Activated CD8-positive, alpha-beta memory T cell treated with anti-CD3 and anti-CD28 coated beads for 48 hours (primary cell): ENCODE results near the gene USP38.
A peak's percentile ranks its signal among the peaks of the same experiment; 100 is the strongest.
"Not testable (repeated sequence)": the region's sequence is repeated elsewhere in the genome, so short reads cannot be mapped to it uniquely, and the experiment has no call there.

ENCODE experiments used
- DNase-seq, 3 experiments: peaks; one replicate each; pipeline ENCODE4 v3.0.0-alpha.2; 2020; ENCODE audit warnings: low read depth in 2 of 3, low spot score in 2 of 3

USP38 gene

DNA sequence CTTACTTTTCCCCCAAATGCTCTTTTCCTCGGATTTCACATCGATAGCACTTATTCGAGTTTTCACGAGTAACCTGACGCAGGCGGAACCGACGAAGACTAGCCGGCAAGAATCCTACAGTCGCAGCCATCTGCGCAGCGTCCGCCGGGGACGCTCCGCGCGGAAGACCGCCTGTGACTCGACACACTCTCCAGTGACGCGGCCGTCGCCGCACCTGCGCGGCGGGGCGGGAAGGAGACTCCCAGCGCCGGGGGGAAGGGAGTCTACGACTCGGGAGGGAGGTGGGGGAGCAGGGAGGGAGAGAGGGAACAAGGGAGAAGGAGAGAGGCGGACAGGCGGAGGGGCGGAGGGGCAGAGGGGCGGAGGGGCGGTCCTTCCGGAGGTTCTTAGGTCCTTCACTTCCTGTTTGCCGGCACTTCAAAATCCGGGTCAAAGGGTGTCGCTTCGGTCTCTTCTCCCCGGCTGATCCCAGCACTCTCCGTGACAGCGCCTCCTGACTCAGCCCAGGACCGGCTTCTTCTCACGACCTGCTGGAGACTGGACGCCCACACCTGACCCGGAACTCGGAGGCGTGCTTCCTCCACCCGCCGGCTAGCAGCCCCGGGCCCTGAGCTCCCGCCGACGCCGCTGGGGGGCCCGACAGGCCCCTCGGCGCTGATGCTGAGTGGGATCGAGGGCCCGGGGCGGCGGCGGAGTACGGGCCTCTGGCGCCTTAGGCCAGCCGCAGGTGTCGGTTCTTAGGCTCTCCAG lies at the start of gene USP38:
TSS of gene USP38 (plus strand) at position 415 of the 750 bp plus-strand sequence. CDS start 534 bp downstream, outside the sequence.
- peak; percentile 69 to 81 (median 80) for DNase-seq

DNA sequence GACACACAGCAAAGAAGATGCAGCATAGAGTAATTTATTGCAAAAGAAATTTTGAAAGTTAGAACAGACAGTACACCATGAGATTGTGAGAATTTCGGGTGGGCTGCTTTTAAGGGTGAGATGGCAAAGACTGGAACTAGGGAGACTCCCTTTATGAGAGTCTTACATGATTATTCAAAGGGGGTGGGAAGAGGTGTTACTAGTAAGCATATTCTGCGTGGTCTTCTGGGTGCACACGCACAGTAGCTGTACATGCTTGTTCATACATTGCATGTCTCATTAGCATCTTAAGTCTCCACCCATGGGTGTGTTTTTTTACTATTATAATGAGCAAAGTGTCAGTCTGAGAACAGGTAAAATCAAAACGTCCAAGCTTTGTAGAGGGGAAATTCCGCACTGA lies 49.4 kb upstream of the USP38 start:
- DNase-seq, result no peak

- no peak for DNase-seq
Measured at GRCh38 chr4:143140696-143141095, 44.0 kb upstream of the USP38 start.

- no peak for DNase-seq
Measured at GRCh38 chr4:143148521-143148920, 36.2 kb upstream of the USP38 start.

DNA sequence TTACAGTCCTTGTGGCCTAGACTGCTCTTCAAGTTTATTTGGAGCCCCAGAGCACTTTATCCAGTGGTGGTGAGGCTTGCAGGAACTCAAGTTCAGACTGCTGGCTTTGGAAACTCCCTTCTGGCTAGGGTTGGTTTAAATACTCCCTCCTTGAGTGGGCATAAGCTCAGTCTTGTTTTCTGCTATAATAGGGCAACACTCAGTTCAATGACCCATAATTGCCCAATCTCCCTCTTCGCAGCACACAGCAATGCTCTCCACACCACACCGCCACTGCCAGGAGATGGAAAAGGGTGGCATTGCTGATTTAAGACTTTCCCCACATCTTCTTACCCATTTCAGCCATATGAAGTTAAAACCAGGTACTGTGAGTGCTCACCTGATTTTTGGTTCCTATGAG lies 27.9 kb upstream of the USP38 start:
- no peak for DNase-seq

- no peak for DNase-seq
Measured at GRCh38 chr4:143163614-143164013, 21.1 kb upstream of the USP38 start.

GRCh38 chr4:143166722-143167121 lies 18.0 kb upstream of the USP38 start:
- DNase-seq, result not testable (repeated sequence)

DNA sequence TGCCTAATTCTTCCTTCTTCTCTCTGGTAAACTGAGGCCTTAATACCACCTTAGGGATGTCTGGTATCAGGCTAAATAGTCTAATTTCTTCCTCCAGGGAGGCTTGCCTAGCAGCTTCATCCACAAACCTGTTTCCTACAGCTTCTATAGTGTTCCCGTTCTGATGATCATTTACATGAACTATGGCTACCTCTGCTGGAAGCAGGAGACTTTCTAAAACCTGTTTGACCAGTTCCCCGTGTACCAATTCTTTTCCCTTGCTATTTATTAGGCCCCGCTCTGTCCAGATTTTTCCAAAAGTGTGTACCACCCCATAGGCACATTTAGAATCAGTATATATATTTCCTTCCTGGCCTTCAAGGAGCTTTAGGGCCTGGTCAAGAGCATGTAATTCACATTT lies 5.8 kb upstream of the USP38 start:
- DNase-seq, result no peak

DNA sequence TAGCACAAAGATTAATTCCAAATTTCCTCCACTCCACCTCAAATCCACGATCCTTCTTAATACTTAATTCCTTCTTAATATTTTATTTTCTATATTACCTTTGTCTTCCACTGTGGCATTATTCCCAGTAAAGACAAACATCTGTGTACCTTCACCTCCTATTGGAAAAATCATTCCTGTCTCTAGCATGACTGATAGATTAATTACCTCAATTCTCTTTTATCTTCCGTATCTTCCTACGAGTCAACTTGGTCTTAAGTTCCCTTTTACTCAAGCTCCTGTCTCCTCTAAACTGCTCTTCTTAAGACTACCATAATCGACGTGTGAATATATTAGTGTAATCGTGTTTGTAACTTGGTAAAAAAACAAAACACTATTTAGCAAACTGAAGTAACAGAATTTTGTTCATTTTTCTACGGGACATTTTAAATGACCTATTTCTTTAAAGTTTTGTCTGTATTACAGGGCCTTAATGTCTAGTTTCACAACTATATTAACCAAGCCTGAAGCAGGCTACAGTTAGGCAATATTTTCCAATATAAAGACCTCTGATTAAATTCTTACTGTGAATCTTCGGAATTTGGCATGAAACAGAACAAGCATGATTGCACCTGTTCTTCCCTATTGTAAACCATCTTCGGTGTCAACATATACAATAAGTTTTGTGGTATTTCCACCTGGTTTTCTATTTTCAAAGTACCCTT lies 1.1 kb upstream of the USP38 start:
- no peak for DNase-seq

DNA sequence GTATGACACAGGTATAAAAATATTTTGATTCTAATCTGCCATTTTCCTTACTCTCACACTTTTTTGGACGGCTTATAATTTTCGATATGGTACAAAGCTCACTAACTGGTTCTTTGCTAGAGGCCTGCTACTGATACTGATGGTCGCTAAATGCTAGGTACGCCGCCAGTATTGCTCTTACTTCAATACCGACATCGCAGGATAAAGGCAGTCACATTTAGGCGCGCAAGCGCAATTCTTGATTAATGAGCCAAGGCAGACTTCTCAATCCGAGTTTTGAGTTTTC lies 557 bp upstream of the USP38 start:
- no peak for DNase-seq

- peak in 1 of 3 experiments; percentile 6 for DNase-seq
Measured at GRCh38 chr4:143185253-143186107, 763 bp downstream of the USP38 start.

- no peak for DNase-seq
Measured at GRCh38 chr4:143186212-143186611, 1.5 kb downstream of the USP38 start.

DNA sequence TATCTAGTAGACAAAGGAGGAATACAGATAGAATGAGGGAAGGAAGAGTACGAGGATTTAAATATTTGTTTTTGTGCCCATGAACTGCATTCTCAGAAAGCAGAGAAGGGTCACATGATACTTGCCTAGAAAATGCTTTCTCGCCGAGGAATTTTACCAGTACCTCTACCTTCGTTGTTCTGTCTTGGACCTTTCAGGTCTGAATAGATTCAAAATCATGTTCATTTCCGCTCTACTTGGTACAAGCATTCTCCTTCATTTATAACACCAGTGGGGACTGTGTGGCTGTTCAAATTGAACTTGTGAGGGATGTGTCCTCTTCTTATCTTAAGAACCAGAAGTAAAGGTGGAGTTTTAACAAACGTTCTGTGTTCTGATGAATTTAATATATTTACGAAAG lies 1.9 kb downstream of the USP38 start:
- DNase-seq, result no peak

- no peak for DNase-seq
Measured at GRCh38 chr4:143188136-143189088, 3.7 kb downstream of the USP38 start.

- no peak for DNase-seq
Measured at GRCh38 chr4:143189528-143189927, 4.8 kb downstream of the USP38 start.

GRCh38 chr4:143195581-143195980 lies 10.9 kb downstream of the USP38 start:
- DNase-seq, result no peak

DNA sequence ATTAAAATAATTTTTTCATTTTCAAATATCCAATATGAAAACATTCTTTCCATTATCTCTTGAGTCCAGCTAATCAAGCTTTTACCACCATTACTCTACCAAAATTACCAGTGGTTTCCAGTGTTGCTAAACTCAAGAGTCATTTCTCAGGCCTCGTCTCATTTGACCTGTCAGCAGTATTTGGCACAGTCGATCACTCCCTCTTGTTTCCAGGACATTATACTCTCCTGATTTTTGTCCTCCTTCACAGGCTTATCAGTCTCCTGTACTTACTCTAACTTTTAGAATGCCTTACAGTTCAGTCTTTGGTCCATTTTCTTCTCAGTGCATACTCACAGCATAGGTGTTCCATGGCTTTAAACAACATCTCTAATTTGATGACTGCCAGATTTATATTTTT lies 11.6 kb downstream of the USP38 start:
- DNase-seq, result no peak

- DNase-seq, result no peak
Measured at GRCh38 chr4:143199503-143199902, 14.8 kb downstream of the USP38 start.

DNA sequence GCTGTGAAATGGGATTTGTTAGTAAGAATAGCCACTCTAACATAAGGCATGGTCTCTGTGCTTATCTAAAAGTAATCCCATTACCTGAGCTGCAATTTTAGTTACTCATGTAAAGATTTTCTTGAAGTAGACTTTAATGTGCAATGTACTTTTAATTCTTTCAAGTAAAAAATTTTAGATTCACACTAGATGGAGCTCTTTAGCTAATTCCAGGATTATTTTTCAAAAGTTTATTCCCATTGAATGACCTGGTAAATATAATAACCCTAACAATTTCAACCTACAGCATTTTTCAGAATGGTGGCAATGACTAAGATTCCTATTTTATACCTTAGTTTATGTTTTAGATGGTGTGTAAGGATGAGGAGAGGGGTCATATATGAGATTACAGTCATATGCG lies 18.1 kb downstream of the USP38 start:
- no peak for DNase-seq

- no peak for DNase-seq
Measured at GRCh38 chr4:143203577-143203976, 18.9 kb downstream of the USP38 start.

DNA sequence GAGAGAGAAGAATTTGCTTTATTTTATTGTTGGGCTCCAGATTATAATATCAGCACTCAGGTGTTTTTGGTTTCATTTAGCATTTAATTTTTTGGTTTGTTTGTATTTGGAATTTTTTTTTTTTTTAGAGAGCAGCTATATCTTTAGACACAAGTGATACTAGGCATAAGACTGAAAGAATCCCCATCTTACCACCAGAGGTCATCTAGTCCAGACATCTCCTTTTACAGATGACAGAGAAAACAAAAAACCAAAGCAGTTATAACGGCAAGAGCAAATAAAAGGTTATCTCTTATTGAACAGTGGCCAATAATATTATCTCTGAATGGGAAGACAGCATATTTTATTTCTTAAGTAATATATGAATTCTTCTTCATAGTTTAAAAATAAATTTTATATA lies 22.8 kb downstream of the USP38 start:
- no peak for DNase-seq
